Activated gamma-delta T cell (primary cell): Measurements from ENCODE around the gene ATF6.
"Not testable (repeated sequence)": the region's sequence is repeated elsewhere in the genome, so short reads cannot be mapped to it uniquely, and the experiment has no call there.

ENCODE experiments used
- DNase-seq: peaks from one replicate; lab custom pipeline; 2025; lab: John Stamatoyannopoulos, UW

ATF6 gene

DNA sequence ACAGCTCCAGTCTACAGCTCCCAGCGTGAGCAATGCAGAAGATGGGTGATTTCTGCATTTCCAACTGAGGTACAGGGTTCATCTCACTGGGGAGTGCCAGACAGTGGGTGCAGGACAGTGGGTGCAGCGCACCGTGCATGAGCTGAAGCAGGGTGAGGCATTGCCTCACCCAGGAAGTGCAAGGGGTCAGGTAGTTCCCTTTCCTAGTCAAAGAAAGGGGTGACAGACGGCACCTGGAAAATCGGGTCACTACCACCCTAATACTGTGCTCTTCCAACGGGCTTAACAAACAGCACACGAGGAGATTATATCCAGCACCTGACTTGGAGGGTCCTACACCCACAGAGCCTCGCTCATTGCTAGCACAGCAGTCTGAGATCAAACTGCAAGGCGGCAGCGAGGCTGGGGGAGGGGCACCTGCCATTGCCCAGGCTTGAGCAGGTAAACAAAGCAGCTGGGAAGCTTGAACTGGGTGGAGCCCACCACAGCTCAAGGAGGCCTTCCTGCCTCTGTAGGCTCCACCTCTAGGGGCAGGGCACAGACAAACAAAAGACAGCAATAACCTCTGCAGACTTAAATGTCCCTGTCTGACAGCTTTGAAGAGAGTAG, 66.3 kb downstream of the ATF6 start:
- not testable (repeated sequence) for DNase-seq

DNA sequence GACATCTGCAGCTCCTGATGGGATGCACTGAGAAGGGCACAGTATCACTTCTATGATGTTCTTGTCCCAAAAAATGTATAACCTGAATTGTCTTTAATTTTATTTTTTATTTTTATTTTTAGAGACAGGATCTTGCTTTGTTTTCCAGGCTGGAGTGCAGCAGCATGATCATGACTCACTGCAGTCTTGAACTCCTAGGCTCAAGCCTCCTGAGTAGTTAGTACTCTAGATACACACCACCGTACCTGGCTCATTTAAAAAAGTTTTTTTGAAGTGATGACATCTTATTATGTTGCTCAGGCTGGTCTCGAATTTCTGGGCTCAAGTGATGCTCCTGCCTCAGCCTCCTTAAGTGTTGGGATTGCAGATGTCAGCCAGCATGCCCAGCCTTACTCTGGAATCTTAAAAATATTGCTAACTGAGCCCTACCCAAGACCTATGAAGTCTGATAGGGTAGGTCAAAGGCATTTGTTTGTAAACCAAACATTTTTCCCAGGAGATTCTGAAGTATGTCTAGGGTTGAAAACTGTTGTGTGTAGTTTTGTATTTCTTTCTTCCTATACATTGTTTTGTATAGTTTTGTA, 68.9 kb downstream of the ATF6 start:
- no peak for DNase-seq

DNA sequence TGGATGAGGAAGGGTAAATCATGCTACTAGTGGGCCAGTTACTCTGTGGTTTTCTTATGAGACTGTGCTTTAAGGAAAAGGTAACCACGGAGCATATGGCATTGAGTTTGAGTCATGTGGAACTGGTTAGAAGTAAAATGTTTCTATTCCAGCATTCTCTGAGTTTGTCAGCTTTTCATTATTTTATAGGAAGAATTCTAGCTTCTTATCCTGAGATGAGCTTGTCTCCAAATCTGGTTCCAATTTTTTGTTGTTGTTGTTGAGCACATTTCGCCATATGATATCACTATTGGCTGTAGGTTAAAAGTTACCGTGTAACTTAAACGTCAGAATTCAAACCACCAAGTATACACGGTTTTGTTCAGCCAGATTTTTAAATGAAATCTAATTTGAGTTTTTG, 69.9 kb downstream of the ATF6 start:
- no peak for DNase-seq

DNA sequence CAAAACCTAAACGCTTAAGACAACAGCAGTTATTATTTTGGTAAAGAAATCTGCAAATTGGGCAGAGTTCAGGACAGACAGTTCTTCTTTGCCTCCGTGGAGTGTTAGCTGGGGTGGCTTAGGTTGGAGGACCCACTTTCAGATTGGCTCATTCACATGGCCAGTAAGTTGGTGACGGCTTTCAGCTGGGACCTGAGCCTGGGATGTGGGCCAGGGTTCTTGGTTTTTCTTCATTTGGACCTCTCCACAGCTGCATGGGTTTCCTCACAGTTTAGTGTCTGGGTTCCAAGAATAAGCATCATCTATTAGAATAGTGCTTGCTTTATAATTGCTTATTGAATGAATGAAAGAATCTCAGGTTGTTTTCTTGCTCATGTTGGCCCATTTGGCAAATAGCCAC, 72.2 kb downstream of the ATF6 start:
- DNase-seq = no peak

DNA sequence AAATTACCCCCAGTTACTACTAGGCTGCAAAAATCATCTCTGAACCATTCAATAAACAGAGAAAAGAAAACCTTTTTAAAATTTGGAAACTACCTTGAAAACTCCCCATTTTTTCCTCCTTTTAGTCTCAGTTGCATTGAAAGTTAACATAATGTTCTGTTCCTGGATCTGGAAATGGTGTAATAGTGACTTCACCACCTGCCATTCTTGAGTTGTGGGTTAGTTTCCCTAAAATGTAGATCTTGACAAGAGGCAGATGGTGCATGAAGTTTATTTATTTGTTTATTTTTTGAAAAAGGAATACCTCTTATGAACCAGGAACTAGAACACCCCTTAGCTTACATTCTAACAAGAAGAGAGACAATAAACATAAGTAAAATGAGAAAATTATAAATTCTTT, 72.8 kb downstream of the ATF6 start:
- no peak for DNase-seq

DNA sequence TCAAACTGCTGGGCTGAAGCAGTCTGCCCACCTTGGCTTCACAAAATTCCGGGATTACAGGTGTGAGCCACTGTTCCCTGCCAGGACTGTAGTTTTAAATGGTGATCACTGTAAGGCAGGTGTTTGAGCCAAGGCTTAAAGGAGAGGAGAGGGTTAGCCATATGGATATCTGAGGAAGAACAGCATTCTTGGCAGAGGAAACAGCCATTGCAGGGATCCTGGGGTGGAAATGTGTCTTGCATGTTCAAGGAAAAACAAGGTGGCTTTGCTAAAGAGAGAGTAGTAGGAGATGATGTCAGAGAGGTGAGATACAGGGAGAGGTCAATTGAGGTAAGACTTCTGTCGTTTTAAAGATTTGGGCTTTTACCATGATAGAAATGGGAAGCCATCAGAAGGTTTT, 73.5 kb downstream of the ATF6 start:
- no peak for DNase-seq

DNA sequence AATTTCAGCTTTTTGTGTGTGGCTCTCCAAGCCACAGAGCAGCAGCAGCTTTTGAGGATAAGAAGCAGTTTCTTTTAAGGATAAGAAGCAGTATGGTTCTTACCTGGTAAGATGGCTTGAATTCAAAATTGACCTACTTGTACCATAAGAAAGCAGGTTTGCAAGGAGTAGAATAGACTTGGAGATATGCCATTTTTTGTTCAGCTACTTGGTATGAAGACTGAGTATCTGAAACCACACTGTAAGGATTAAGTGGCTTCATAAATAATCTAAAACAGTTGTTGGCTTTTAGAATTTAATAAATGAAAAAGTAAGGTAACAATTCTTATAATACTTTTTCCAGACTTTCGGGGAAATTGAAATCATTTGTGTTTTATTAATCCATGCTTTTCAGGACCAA, 74.2 kb downstream of the ATF6 start:
- DNase-seq = no peak

DNA sequence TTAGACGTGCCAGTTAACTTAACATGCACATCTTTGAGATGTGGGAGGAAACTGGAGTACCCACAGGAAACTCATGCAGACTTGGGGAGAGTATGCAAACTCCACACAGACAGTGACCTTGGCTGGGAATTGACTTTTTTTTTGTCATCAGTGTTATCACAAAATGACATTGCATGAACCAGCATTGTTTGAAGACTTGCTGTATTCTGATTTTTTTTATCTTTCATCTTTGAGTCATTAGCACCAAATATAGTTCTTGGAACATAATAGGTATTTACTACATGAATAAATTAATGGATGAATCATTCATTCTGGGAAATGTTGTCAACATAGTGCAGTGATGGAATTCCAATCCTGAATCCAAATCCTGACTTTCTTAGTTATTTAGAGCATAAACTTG, 77.0 kb downstream of the ATF6 start:
- no peak for DNase-seq

DNA sequence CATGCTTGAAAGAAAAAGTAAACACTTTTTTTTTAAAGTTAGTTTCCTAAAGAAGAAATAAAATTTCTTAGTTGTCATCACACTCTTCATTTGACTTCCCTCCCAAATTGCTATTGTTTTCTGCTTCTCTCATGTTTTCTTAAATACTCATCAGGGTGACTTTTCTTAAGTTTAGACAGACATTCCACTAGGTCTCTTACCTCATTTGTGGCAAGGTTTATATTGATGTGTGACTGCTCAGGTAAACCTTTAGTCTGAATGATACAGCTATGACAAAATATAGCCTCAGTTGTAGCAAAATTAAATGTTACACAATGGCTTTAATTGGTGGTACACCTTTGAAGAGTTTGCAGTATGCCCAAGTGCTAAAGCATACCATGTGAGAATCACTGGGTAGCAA, 78.6 kb downstream of the ATF6 start:
- DNase-seq = no peak

DNA sequence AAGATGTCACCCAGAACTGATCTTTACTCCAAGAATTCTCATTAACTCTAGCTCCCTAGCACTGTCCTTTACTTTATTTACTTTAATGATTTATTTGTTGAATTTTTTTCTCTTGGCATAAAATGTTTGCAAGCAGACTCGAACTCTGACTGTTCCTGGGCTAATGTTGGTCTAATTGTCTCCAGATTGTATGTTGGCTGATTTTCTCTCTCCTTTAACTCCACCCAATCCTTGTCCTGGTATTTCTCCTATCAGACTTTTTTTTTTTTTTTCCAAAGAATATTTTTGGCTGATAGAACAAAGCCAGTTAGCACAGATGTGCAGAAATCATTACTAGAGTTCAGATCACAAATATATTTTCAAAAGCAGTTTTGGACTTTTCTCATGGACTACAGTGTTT, 82.6 kb downstream of the ATF6 start:
- DNase-seq = no peak

DNA sequence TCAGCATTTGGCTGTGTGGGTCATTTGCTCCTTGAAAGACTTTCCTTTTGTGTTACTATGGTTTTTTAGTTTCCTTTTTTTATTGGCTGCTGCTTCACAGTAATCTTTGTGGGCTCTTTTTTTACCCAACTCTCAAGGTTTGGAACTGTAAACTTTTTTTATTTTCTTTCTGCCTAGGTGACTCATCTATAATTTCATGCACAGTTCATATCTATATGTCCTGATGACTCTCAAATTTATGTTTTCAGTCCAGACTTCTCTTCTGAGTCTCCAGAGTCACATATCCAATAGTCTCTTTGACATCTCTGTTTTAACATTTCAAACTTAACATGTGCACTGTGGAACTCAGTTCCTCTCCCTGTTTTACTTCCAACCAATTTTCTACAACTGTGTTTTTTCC, 83.4 kb downstream of the ATF6 start:
- no peak for DNase-seq

DNA sequence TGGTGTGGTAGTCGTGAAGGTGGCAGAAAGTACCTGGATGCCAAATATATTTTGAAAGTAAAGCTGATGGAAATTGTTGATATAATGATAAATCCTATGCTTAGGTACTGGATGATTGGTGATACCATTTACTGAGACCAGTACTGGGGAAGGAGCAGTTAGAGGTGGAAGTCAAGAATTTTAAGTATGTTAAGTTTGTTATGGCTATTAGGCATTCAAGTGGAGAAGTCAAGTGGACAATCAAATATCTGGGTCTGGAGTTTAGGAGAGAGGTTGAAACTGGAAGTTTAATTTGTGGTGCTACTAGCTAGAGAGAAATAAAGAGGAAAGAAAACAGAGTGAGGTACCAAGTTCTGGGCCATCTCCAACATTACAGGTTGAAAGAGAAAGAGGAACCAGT, 89.1 kb downstream of the ATF6 start:
- DNase-seq = no peak

DNA sequence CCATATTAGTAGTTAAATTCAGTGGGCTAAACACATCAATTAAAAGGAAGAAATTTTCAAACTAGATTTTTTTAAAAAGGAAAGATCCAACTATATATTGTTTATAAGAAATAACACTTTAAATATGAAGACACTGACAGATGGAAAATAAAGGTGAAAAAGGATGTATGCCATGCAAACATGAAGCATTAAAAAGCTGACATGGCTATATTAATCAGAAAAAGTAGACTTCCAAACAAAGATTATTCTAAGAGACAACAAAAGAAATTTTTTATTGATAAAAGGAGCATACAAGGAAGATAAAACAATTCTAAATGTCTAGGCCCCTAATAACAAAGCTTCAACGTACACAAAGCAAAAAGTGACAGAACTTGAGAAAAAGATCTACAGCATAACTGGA, 92.2 kb downstream of the ATF6 start:
- no peak for DNase-seq

DNA sequence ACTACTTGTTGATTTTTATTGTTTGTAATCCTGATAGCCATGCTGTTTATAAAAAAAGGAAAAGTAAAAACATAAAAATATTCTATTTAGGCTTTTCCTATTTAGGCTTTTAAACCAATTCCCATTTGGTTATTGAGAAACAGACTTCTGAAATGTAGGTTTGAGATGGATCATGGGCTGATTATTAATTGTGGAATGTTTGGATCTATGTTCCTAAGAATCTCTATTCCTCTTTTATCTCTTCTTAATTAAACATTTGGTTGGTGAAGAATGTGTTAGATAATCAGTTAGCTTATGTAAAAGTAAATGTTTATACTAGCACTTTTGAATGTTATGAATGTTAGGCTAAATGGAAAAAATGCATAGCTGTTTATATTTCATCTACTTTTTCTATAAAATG, 97.4 kb downstream of the ATF6 start:
- DNase-seq = no peak

DNA sequence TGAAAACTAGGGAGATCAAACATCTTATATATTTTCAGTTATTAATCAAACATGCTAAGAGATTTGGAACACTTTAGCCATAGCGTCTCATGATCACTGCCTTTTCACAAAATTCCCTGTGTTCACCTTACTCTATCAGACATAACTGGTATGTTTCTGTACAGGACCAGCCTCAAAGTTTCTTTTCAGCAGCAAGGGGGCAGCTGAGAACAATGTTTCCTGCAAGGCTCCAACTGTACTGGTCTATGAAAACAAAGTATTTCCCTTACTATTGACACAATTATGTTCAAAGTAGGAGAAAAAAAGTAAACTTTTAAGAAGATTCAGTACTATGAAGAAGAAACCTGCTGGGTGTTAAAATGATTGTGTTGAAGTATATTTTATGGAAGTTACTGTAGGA, 98.5 kb downstream of the ATF6 start:
- no peak for DNase-seq

DNA sequence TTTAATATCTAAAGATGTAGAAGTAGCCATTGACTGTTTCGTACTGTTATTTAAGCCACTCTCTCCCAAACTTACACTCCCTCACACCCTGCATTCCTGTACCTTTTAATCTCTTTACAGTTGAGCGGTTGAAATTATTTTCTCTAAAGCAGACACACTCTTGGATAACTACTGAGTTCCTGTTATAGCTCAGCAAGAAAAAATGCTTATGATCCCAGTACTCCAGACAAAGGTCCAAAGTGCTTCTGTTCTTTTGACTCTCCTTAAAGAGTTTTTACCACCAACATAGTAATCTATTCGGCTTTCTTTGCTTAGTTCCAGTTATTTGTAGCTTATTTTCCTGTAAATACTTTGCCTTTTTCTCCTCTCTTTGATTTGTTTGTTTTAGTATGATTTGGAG, 100.1 kb downstream of the ATF6 start:
- DNase-seq = no peak

DNA sequence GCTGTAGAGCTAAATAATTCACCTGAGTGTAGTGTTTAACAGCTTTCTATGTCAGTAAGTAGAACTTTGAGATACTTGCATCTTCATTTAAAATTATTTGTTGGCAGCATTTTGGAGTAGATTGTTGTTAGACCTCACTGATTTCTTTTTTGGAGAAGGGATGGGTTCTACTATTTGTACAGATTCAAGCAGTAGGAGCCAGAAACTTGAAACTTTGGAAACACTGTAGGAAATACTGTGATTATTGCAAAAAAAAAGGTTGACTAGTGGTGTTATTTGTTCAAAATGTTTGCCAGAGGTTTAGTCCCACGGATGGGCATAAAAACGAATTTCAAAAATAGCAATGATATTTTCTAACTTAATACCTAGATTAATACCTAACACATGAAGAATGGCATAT, 102.7 kb downstream of the ATF6 start:
- no peak for DNase-seq

DNA sequence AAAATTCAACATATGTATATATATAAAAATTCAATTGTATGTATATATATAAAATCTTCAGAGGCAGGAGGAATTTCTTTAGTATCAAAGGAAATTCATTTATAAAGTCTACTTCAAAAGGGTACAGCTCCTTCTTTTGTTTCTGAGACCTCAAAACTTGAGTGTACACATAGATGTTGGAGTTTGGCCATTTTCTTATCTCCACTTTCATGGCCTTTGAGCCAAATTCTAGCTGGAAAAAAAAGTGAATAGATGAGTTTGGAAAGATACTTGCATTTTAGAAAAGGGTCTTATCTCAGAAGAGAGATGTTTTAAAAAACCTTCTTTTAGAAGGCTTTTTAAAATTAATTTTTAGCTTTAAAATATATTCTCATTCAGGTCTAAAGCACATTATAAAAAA, 103.2 kb downstream of the ATF6 start:
- DNase-seq = no peak

DNA sequence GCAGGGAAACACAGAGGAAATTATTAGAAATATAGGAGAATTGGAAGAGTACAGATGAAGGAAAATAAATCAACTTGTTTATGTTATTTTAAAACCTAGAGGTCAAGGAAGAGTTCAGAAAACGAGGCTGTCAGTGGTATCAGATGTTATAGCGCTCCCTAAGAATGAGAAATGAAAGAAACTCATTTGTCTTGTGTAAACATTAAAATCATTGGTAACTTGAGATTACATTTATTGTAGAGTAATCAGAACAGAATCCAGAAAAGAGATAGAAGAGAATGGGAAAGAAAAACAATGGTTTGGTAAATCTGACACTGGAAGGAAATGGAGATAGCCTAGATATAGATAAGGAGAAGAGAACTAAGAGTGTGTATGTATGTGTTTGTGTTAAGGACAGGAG, 106.4 kb downstream of the ATF6 start:
- DNase-seq = no peak

DNA sequence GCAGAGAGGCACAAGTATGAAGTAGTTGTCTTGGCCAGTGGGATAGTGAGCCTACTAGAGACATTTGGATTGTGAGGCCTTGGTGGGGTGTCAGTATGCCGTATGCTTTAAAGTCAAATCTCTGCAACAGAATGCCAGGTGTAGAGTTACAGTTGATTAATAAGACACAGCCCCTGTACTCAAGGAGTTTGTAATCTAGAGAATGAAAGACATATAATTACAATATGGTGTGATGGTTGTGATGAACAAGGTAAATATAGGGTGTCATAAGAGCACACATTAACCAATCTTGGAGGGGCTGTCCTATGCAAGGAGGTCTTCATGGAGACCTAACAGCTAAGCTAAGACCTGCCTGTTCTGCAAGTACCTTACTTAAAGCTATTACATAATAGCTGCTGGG, 113.1 kb downstream of the ATF6 start:
- DNase-seq = no peak

DNA sequence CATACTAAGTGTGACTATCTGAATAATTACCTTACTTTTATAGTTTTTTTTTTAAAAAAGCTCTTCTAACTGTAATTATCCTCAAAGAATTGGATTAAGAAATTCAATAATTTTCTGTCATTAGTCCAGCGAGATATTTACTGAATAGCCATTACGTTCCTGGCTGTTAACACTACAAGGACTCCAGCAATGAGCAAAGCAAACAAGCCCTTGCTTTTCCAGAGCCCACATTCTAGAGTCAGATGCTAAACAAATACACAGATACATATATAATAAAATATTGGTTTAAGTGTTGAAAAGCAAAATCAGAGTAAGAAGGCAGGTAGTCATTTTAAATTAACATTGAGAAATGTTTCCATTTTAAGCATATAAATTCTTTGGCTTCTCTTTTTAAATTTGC, 118.4 kb downstream of the ATF6 start:
- no peak for DNase-seq

DNA sequence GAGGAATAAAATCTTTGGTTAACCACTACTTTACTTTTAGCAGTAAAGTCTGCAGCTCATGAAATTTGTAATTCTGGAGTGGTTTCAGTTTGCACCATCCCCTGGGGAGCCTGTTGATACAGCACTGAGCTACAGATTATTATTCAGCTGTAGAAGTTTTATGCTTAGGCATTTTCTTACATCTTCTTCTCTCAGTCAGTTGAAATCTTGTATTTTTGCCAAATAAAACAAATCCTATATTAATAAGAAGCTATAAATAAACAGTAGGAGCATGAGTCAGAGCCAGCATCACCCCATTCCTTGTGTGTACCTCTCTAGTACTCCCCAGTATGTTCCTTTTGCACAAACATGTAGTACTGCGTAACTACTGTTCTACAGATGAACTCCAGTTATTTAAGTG, 118.9 kb downstream of the ATF6 start:
- DNase-seq = no peak

DNA sequence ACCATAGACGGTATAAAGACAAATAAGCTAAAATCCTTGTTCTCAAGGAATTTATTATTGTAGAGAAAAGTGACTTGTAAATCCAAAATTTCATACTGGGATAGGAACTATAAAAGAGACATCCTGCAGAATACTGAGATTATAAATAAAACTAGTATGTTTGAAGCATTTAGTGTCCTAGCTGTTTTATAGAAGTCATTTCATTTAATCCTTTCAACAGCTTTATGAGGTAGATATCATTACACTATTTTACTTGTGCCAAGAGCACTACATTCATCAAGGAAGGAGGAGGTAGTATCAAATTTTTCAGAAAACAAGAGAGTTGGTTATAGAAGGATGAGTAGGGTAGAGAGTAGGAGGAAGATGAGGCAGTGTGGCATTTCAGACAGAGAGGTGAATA, 119.6 kb downstream of the ATF6 start:
- DNase-seq = no peak

DNA sequence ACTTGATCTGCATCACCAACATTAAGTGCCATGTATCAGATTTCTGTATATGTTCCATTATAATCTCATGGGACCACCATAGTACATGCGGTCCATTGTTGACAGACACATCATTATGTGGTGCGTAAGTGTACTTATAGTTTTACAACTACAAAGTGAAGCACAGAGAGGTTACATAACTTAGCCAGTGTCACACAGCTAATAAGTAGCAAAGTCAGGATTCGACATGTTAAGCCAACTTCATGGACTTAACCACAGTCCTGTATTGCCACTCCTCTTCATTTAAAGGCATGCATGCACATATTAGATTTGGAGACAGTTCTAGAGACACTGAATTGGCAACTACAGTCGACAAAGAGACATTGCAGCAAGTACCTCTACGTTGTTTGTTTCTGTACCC, 120.5 kb downstream of the ATF6 start:
- no peak for DNase-seq
